Activated CD8-positive, alpha-beta memory T cell treated with anti-CD3 and anti-CD28 coated beads, Interleukin-2, amount 50 U/mL, for 24 hours (primary cell): ENCODE data around the gene LAMTOR5.

Experiments used
- DNase-seq: peaks from one replicate; pipeline ENCODE4 v3.0.0-alpha.2; 2020; ENCODE audit errors: extremely low read depth

LAMTOR5 gene

GRCh38 chr1:110387048-110387754 is 20.3 kb downstream of the LAMTOR5 start:
- DNase-seq, result no peak

GRCh38 chr1:110385369-110385768 is 22.1 kb downstream of the LAMTOR5 start:
- no peak for DNase-seq

GRCh38 chr1:110384581-110385321 is 22.7 kb downstream of the LAMTOR5 start:
- no peak for DNase-seq

GRCh38 chr1:110383251-110383990 is 24.1 kb downstream of the LAMTOR5 start:
- DNase-seq, result no peak

GRCh38 chr1:110380672-110381283 is 26.7 kb downstream of the LAMTOR5 start:
- no peak for DNase-seq

GRCh38 chr1:110375490-110375889 is 32.0 kb downstream of the LAMTOR5 start:
- no peak for DNase-seq

- no peak for DNase-seq
These were observed 36.7 kb downstream of the LAMTOR5 start for GRCh38 chr1:110370827-110371226.

GRCh38 chr1:110364221-110364620 is 43.3 kb downstream of the LAMTOR5 start:
- DNase-seq, result no peak

GRCh38 chr1:110361856-110362255 is 45.6 kb downstream of the LAMTOR5 start:
- no peak for DNase-seq

- DNase-seq, result no peak
These were observed 47.1 kb downstream of the LAMTOR5 start for GRCh38 chr1:110360431-110360830.

- DNase-seq, result no peak
These were observed 51.1 kb downstream of the LAMTOR5 start for GRCh38 chr1:110356379-110356778.

GRCh38 chr1:110355321-110355720 is 52.2 kb downstream of the LAMTOR5 start:
- DNase-seq, result no peak
